HG03342 (cell line): ENCODE results near the gene FABP3.

Experiments used
- ATAC-seq: cut with Tn5 transposase; IDR thresholded peaks from one replicate; pipeline ENCODE4 v1.9.1; 2021; ENCODE audit warnings: mild to moderate bottlenecking, moderate library complexity; ENCODE audit not compliant: unreplicated experiment

The FABP3 gene

GRCh38 chr1:31324992-31325391 lies 47.9 kb downstream of the FABP3 start:
- no peak for ATAC-seq

DNA sequence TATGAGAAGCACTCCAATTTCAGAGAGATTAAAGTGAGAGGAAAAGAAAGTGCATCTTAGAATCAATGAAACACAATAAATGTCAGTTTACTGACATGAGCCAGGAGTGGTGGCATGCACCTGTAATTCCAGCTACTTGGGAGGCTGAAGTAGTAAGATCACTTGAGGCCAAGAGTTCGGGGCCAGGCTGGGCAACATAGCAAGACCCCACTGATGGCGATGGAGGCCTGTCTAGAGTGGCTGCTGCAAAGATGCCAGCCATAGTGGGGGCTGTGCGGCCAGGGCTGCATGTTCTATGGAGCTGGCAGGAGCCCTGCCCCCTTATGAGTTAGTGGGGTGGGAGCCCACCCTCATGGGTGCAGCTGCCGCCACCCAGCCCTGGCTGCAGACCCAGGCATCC lies 48.8 kb downstream of the FABP3 start:
- ATAC-seq, result no peak

DNA sequence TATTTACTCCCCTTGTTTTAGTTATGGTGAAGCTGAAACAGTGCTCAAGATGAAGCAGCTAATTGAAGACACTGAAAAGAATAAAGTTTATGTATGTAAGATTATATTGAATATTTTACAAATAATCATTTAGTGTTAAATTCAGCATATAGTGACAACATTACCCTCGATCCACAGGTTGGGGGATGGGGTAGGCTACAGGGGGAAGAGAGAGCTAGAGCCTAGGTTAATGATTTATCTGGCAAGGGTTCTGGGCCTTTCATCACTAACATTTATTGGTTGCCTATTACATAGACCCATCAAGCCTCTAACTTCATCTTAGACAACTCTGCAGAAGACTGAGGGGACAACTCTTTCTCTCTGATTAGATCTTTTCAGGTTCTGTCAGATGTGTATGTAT lies 54.7 kb downstream of the FABP3 start:
- ATAC-seq, result no peak

- no peak for ATAC-seq
Measured at GRCh38 chr1:31315902-31316301, 57.0 kb downstream of the FABP3 start.
